ENCODE measurements around the gene CPLANE2. TPM values are rescaled to one million over a fixed set of nuclear protein-coding genes. Genes with fewer than 3 reads are reported as not detected.
"Not testable (repeated sequence)": the region's sequence is repeated elsewhere in the genome, so short reads cannot be mapped to it uniquely, and the experiment has no call there.

Gene CPLANE2
- total RNA-seq, 1 experiment from 2014 or later, result 4.5 TPM

DNA sequence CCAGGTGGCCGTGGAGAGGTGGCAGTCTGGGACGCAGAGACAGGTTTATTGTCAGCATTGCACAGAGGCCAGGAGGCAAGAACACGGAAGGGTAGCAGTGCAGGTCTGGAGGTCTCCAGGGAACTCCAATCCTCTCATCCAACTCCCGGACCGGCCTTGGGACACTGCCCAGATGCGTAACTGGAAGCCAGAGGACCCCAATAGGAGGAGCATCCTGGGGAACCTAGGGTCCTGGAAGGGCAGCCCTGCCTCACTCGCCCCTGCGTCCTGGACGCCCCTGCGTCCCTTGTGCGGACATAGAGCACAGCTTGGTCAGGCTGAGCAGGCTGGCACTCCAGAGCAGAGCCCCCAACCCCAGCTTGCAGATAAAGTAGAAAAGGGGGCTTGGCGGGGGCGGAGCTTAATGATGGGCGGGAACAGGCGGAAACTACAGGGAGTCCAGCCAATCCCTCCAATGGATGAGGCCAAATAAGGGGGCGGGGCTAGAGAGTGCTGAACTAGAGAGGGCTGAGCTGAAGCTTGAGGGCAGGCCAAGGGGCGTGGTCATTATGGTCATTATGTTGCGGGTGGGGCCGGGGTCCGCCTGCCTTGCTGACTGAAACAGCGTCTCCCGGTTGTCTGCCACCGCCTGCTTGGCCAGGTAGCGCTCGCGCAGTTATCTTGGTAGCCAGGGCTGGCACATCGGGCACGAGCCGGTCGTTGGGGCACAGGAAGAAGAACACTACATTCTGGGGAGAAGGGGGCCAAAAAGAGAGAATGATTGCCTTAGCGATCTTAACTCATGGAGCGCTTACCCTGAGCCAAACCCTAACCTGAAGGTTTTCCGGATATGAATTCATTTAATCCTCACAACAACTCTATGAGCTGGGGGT lies 20.9 kb downstream of the CPLANE2 start:
- Histone ChIP-seq H3K9me3 (ENCODE audit: insufficient read depth, low read depth) (no peaks in the 10 kb centered on the region), H2AFZ (peak overlapping the region; percentile 80; the same call in 1 of the 2 replicates), H3K27ac (no peak overlapping the region), H3K36me3 (ENCODE audit: low read depth) (no peaks in the 10 kb centered on the region), H3K27me3 (ENCODE audit: insufficient read depth, low read depth) (no peaks in the 10 kb centered on the region), H3K9me2 (ENCODE audit: insufficient read depth) (no peaks in the 10 kb centered on the region), H3K79me2 (ENCODE audit: low read depth) (no peaks in the 10 kb centered on the region), H3K4me1 (replicated peaks; ENCODE audit: insufficient read depth) (peaks cover 20% of the 10 kb centered on the region), H4K20me1 (ENCODE audit: insufficient read depth) (no peaks in the 10 kb centered on the region), H3K4me2 (peak overlapping the region; percentile 82), H3K4me3 (peak overlapping the region; percentile 51; the same call in 1 of the 2 replicates), H3F3A (ENCODE audit: insufficient read depth, low read depth) (peaks cover 10% of the 10 kb centered on the region; the same call in 1 of the 2 replicates)
- no peak for TF ChIP-seq EZH2 (IDR thresholded peaks at IDR 0.05; ENCODE audit: low read depth)
- TF ChIP-seq, protein P1, sequence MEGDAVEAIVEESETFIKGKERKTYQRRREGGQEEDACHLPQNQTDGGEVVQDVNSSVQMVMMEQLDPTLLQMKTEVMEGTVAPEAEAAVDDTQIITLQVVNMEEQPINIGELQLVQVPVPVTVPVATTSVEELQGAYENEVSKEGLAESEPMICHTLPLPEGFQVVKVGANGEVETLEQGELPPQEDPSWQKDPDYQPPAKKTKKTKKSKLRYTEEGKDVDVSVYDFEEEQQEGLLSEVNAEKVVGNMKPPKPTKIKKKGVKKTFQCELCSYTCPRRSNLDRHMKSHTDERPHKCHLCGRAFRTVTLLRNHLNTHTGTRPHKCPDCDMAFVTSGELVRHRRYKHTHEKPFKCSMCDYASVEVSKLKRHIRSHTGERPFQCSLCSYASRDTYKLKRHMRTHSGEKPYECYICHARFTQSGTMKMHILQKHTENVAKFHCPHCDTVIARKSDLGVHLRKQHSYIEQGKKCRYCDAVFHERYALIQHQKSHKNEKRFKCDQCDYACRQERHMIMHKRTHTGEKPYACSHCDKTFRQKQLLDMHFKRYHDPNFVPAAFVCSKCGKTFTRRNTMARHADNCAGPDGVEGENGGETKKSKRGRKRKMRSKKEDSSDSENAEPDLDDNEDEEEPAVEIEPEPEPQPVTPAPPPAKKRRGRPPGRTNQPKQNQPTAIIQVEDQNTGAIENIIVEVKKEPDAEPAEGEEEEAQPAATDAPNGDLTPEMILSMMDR (conservative IDR thresholded peaks at IDR 0.05), result no peak
- ChIA-PET POLR2A (ENCODE audit: unreplicated experiment) (interaction anchor here (0.5 to 1.7 kb wide), 3 partner anchors 9 to 421 kb away, joined by 3 to 22 read pairs (median 4); no protein-coding TSS in a partner anchor), CTCF (interaction anchor here (0.6 kb wide), 1 partner anchor 27 kb away, joined by 3 read pairs; no protein-coding TSS in a partner anchor)
- peak; percentile 57 to 84 for DNase-seq
- no TSS peak for BruUV-seq (replicated peaks)
- intact Hi-C loops (cut with micrococcal nuclease; ENCODE audit: unreplicated experiment), result loop anchor here (2.0 kb wide), 2 partner anchors 21 to 73 kb away; partner anchors contain the start of gene CPLANE2

DNA sequence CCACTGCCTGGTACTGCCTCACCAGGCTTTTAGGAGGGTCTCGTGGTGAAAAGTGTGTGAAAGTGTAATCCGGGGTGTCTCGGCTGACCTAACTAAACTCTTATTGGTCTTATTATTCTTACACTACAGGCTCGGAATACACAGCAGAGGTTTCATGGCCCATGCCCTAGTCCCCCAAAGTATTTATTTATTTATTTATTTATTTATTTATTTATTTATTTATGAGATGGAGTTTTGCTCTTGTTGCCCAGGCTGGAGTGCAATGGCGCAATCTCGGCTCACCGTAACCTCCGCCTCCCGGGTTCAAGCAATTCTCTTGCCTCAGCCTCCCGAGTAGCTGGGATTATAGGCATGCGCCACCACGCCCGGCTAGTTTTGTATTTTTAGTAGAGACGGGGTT lies 21.7 kb downstream of the CPLANE2 start:
- BruUV-seq (replicated peaks); H3F3A ChIP-seq (ENCODE audit: insufficient read depth, low read depth); H4K20me1 ChIP-seq (ENCODE audit: insufficient read depth); intact Hi-C loops (cut with micrococcal nuclease; ENCODE audit: unreplicated experiment); H3K79me2 ChIP-seq (ENCODE audit: low read depth); DNase-seq; POLR2A ChIA-PET (ENCODE audit: unreplicated experiment); H3K36me3 ChIP-seq (ENCODE audit: low read depth); H3K4me3 ChIP-seq; CTCF ChIA-PET; H3K4me2 ChIP-seq; H3K9me2 ChIP-seq (ENCODE audit: insufficient read depth); H2AFZ ChIP-seq; H3K9me3 ChIP-seq (ENCODE audit: insufficient read depth, low read depth); H3K27ac ChIP-seq; H3K27me3 ChIP-seq (ENCODE audit: insufficient read depth, low read depth): not testable (repeated sequence)
- peaks cover 20% of the 10 kb centered on the region for H3K4me1 ChIP-seq (replicated peaks; ENCODE audit: insufficient read depth)

DNA sequence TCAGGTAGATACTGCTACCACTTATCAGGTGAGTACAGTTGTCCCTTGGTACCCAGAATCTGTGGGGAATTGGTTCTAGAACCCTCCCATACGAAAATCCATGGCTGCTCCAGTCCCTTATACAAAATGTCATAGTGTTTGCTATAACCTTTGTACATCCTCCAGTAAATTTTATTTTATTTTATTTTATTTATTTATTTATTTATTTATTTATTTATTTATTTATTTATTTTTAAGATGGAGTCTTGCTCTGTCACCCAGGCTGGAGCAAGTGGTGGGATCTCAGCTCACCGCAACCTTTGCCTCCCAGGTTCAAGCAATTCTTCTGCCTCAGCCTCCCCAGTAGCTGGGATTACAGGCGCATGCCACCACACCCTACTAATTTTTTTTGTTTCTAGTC lies 23.4 kb downstream of the CPLANE2 start:
- H4K20me1 ChIP-seq (ENCODE audit: insufficient read depth); H3K27ac ChIP-seq; POLR2A ChIA-PET (ENCODE audit: unreplicated experiment); H3K9me2 ChIP-seq (ENCODE audit: insufficient read depth); H3F3A ChIP-seq (ENCODE audit: insufficient read depth, low read depth); H3K4me3 ChIP-seq; CTCF ChIA-PET; H2AFZ ChIP-seq; BruUV-seq (replicated peaks); DNase-seq; H3K79me2 ChIP-seq (ENCODE audit: low read depth); H3K36me3 ChIP-seq (ENCODE audit: low read depth); H3K27me3 ChIP-seq (ENCODE audit: insufficient read depth, low read depth); H3K9me3 ChIP-seq (ENCODE audit: insufficient read depth, low read depth); intact Hi-C loops (cut with micrococcal nuclease; ENCODE audit: unreplicated experiment); H3K4me2 ChIP-seq: not testable (repeated sequence)
- peaks cover 27% of the 10 kb centered on the region for H3K4me1 ChIP-seq (replicated peaks; ENCODE audit: insufficient read depth)

DNA sequence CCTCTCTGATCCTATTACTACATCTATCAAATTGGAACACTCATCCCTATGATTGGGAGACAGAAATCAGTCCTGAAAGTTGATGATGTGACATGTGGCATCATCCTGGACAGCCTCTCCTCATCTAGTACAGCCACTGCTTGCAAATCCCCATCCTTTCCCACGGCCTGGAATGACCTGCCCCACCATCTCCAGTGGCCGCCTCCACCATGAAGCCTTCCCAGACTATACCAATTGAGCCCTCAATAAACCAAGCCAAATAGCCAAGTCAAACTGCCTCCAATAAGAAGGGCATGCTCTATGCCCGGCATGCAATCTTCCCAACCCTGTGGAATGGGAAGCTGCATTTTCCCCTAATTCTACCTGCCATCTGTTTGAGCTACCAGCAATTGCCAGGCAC lies 24.0 kb downstream of the CPLANE2 start:
- ChIA-PET CTCF (no interaction called here), POLR2A (ENCODE audit: unreplicated experiment) (interaction anchor here (0.6 kb wide), 1 partner anchor 154 kb away, joined by 3 read pairs; the partner anchor contains the start of gene SZRD1)
- H3K27ac ChIP-seq, result no peak overlapping the region
- H3K79me2 ChIP-seq (ENCODE audit: low read depth), result no peaks in the 10 kb centered on the region
- no peaks in the 10 kb centered on the region for H3K27me3 ChIP-seq (ENCODE audit: insufficient read depth, low read depth)
- H3K9me2 ChIP-seq (ENCODE audit: insufficient read depth), result no peaks in the 10 kb centered on the region
- peaks cover 32% of the 10 kb centered on the region for H3K4me1 ChIP-seq (replicated peaks; ENCODE audit: insufficient read depth)
- no peak overlapping the region for H2AFZ ChIP-seq
- no TSS peak for BruUV-seq (replicated peaks)
- H3K4me2 ChIP-seq, result no peak overlapping the region
- DNase-seq, result no peak
- no peak overlapping the region for H3K4me3 ChIP-seq
- no peaks in the 10 kb centered on the region for H3K9me3 ChIP-seq (ENCODE audit: insufficient read depth, low read depth)
- H3F3A ChIP-seq (ENCODE audit: insufficient read depth, low read depth), result peaks cover 10% of the 10 kb centered on the region; the same call in 1 of the 2 replicates
- no peaks in the 10 kb centered on the region for H3K36me3 ChIP-seq (ENCODE audit: low read depth)
- no peaks in the 10 kb centered on the region for H4K20me1 ChIP-seq (ENCODE audit: insufficient read depth)
- no peak for TF ChIP-seq EZH2 (IDR thresholded peaks at IDR 0.05; ENCODE audit: low read depth)
- TF ChIP-seq, protein P1 (conservative IDR thresholded peaks at IDR 0.05), result no peak
- intact Hi-C loops (cut with micrococcal nuclease; ENCODE audit: unreplicated experiment), result no loop called here
